ENCODE measurements around the gene FAM193B.

GRCh38 chr5:177496727-177497291 lies 57.6 kb downstream of the FAM193B start:
- TF ChIP-seq POLR2A (IDR thresholded peaks at IDR 0.05) (no peak), CTCF (IDR thresholded peaks at IDR 0.05) (no peak)

Measured in lower leg skin (tissue), 3 donors.